HG03439 (cell line): Measurements from ENCODE around the gene NCKAP5.

ENCODE experiments used
- ATAC-seq: cut with Tn5 transposase; IDR thresholded peaks from one replicate; pipeline ENCODE4 v1.9.1; 2021; ENCODE audit warnings: mild to moderate bottlenecking, moderate library complexity; ENCODE audit not compliant: unreplicated experiment

Gene NCKAP5

DNA sequence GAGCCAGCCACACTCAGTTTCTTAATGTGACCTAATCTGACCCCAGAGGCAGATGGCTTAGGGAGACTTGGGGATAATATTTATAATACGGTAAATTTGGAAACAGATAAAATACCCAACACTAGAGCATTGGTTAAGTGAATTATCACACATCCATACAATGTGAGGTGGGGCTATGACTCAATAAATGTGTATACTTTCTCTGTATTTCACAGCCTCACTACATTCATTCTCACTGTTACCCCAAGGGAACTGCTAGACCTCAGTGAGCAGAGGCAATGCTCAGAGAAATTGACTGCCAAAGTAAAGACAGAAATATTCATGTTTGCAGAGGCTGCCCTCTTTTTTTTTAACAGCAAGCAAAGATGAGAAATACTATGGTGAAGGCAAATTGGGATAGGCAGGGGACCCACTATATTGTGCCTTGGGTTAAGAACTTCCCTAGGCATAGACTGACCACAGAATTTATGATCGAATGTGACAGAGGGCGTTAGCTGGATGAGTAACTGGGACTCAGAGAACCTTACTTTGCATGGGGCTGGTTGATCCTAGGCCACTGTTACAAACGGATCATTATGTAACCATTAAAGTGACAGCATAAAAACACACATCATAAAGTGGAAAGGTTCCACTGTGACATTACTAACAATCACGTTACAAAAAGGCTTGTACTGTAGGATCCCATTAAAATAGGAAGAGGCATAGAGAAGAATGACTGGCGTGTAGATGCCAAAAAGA is 652.3 kb downstream of the NCKAP5 start:
- no peak for ATAC-seq

DNA sequence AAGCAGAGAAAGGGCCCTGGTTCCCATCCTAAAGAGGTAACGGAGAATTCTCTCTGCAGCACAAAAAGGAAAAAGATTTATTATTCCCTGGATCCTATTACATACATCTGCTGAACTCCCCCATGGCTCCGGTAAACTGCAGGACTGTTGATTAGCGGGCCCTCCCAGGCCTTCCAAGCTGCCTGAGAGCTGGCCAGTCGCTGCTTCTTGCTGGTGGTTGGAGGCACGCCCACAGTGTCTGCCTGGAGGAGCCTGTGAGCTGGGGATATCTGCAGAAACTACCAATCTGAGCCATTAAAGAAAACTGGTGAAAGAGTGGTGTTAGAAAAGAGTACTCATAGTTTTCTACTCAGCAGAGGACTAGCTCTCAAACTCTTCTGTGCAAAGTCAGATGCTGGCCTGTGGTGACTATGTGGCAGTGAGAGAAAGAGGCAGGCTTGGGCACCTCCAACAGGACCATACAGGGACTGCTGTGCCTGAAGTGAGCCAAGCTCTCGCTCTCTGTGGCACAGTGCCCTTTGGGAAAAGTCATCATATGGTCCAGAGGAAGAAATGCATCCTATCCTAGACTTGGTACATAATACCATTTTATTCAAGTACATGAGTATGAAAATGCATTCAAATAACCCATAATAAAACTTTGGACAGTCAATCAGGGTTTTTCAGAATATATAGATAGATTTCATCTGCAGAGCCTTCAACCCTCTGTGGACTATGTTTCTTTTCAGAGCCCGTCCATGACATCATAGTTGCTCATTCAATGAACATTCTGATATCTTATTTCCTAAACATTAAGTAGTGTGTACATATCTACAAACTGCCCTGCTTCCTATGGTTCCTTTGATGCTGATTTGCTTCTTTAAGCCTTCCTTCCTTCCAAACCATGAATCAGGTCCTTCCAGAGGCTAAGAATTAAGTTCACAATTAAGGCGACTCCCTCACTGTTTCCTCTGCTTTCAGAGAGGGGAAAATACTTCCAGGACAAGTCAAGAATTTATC is 656.2 kb downstream of the NCKAP5 start:
- no peak for ATAC-seq

DNA sequence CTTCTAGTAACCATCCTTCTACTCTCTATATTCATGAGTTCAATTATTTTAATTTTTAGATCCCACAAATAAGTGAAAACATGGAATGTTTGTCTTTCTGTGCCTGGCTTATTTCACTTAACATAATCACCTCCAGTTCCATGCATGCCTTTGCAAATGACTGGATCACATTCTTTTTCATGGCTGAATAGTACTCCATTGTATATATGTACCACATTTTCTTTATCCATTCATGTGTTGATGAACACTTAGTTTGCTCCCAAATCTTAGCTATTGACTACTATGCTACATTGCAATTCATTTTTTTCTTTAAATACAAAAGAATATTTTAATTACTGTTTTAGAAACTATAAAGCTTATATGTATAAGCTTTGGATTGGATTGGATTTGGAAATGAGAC is 657.8 kb downstream of the NCKAP5 start:
- ATAC-seq: no peak

DNA sequence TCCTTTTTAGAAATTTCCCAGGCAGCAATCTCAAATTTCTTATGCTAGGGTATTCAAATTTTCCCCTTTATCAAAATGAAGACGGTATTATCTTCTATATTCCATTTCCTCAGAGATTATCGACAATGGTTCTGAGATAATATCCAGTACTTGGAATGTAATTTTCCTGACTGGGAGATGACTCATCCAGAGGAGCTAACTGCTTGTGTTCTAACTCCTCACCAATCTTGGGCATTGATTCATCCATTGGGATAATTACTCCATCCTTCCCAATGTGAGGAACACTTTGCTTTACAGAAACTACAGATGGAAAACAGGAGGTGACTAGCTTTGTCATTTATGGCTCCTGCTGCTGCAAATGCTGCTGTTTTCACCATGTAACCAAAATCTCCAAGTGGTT is 658.8 kb downstream of the NCKAP5 start:
- ATAC-seq: no peak

DNA sequence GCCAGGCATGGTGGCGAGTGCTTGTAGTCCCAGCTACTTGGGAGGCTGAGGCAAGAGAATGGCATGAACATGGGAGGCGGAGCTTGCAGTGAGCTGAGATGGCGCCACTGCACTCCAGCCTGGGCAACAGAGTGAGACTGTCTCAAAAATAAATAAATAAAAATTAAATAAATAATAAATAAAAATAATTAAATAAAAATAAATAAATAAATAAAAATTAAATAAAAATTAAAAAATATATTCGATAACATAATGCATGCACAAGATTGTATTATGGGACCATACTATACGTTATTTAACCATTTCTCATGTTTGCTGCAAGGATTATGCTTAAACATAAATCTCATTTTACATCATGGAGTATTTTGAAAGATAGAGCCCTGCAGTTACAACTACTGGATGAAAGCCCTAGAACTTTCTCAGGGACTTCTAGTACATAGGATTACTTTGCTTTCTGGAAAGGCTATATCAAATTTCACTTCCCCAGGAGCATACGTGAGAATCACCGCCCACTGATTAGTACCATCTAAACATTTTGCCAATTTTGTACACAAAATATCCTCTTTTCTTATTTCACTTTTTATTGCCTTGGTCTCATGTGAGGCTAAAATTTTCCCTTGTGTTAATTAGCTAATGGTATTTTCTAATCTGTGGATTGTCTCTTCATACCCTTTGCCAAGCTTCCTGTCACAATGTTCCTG is 664.0 kb downstream of the NCKAP5 start:
- ATAC-seq: no peak

DNA sequence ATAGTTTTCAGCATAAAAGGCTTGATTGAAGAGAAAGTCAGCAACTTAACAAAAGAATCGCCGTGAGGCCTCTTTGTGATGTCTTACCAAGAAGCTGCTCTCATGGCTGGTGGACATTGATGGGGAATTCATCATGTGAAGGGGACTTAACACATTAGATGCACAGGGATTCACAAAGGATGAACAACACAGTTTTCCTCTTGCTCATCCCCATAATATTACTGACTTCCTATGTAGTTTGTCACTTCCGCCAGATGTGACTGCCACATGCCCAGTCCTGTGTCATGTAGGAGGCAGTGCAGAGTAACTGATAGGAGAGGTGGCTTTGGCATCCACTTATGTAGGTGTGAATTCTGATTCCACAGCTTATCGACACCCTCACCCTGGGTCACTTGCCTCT is 665.6 kb downstream of the NCKAP5 start:
- no peak for ATAC-seq

DNA sequence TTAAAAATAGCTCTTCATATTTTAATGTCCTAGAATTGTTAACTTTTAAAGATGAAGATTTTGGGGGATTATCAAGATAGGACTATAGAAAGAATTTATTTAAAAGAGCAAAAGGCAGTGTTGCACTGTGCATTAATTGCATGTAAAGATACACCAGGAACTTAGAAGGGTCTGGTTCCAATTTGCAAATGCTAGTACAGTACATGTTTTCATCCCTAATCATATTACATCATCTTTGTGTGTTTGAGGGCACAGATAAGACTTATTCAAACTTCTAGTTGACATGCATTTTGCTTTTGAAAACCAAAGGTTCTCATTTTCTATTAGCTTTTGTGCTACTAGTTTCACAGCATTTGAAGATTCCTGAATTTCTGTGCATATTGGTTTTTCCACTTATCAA is 666.6 kb downstream of the NCKAP5 start:
- no peak for ATAC-seq

DNA sequence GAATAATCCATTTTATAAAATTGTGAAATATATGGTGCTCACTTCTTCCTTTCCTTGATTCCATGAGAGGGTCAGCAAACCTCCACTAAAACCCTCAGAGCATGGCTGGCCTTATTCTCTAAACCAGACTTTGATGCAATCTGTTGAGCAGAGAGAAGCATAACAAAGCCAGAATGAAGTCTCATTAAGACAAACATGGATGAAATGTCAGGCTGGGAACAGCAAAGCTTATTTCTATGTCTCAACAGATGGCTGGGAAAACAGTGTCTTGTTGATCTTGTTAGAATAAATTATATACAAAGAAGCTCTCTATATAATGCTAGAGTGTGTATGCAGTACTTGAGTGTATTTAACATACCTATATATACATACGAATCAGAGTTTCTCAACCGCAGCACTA is 671.2 kb downstream of the NCKAP5 start:
- no peak for ATAC-seq

DNA sequence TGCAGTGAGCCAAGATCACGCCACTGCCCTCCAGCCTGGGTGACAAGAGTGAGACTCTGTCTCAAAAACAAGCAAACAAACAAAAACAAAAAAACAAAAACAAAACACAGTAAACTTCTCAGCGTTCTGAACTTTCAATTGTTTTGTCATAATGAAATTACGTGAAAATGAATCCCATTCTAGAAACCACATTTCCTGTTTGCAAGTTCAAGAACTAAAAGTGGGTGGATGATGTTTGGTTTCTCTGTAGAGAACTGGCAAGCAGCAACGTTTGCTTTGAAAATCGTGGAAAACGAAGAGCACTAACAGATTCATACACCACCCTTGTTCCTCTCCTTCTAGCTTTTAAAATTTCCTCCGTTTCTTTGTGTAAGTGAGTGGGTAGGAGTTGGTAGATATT is 672.2 kb downstream of the NCKAP5 start:
- ATAC-seq: no peak

DNA sequence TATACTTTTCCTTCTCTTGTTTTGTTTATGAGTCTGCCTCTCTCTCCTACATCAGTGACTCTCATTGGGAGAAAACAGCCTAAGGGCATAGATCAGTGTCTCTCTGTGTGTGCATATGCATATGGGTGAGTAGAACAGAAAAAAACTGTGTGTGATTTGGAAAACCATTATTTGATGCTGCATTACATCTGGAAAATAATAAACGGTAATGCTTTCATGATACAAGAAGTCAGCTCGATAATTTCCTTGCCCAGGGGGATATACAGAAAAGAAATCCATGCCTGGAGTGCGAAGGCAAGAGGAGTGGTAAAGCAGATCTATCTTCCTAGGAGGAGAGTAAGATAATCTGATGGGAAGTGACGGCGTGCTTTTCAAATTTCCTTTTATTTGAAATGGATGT is 676.8 kb downstream of the NCKAP5 start:
- ATAC-seq: no peak

DNA sequence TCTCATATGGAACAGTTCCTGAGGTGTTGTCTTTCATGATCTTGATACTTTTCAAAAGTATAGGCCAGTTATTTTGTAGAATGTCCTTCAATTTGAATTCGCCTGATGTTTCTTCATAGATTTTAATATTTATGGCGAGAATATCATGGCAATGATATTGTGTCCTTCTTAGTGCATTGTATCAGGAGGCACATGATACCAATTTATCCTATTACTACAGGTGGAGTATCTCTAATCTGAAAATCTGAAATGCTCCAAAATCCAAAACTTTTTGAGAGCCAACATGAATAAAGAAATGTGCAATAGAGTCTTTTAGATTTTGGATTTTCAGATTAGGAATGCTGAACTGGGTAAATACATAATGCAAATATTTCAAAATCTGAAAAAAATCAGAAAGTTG is 681.7 kb downstream of the NCKAP5 start:
- no peak for ATAC-seq

DNA sequence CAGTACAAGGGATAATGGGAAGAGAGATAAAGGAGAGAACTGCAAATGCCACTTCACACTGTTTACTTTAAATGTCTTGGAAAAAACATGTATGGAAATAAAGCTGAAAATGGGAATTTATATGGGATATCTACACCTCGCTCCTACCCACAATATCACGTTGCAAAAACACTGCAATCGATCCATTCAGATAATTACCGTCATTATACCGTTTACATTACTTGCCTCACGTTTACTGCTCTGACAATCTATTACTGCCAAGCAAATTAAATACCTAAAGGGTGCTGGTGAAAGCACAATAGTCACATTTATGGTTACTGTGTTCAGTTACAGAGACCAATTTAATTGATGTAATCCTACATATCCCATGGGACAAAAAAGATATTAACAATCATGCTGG is 683.6 kb downstream of the NCKAP5 start:
- no peak for ATAC-seq

DNA sequence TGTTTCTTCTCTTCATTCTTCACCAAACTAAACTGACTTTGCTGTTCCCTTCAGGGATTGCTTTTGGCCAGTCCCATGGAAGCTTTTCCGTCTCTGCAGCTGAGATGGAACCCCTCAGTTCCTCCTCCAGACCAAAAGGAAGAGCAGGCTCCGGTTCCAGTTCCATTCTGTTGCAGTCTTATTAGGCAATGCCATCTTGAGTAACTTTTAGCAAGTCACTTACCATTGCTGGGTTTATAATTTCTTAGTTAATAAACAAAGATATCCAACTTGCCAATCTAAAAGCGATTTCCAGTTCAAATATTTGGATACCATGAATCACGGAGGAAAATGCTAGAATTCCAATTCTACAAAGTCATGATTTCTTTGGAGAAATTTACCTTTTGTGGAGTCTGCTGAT is 684.0 kb downstream of the NCKAP5 start:
- ATAC-seq: no peak

DNA sequence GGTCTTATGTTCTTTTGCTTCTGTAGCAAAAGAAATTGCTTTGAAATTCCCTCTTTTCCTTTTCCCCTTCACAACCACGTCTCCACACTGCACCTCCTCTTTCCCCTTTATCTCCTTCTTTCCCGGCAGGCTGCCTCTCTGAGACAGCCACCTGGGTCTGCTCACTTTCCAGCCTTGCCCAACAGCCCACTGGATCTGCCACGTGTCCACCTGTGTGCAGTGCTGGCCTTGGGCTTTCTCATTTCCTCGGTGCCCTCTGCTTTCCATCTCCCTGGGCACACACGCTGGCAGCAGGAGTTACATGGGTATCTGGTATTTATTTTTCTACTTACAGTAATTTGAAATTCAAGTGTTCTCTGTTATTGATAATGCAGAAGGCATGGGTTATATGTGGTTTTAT is 684.8 kb downstream of the NCKAP5 start:
- ATAC-seq: no peak

DNA sequence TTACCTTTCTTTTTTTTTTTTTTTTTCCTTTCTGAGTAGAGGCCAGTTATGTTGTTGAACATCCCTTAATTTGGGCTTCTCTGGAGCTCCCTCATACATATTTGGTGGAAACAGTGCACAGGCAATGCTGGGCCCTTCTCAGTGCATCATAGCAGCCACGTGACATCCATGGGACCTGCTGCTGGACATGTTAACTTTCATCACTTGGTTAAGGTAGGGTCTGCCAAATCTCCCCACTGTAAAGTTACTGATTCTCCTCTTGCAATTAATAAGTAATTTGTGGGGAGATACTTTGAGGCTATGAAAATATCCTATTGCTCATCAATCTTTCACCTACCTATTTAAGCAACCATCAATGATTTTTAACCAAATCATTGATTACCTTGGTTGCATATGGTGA is 686.7 kb downstream of the NCKAP5 start:
- no peak for ATAC-seq

DNA sequence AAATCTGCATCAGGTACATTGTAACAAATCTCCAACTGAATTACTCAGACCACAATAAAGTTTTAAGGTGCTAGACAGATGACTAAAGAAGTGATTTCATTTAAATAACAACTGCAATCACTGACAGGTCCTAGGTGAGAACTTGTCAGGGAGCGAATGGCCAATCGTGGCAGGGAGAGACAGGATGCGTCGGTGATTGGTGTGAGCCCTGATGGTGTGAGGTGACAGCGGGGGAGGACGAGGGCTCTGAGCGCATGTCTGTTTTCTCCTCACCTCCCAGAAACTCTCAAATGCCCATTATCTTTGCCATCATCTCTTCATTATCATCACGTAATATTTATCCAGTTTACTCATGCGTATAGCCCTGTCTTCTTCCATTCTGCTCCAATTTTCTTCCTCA is 690.3 kb downstream of the NCKAP5 start:
- no peak for ATAC-seq

DNA sequence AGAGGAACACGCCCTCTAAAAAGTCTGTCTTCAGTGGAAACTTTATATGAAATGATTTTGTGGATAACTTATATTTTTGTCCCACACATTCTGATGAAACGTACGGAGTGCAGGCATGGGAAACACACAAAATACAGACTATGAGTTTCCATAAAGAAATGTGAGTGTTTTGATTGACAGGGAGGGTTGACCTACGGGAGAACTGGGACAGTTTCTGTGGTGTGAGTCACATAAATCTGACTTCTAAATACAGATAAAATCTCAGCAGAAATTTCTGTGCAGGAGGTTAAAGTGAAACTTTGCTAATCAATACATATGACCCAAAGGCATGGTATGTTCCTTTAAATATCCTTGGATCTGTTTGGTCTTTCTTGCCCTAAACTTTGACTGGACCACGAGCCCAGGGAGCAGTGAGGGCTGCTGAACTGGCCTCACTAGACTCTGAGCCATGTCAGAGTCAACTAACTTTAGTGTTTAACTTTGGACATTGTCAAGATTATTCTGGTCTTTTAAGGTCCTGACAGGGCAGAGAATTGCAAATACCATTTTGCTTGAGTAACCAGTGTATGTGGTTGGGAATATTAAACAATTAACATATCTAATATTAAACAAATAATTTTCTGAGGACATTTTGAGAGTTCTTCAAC is 691.4 kb downstream of the NCKAP5 start:
- ATAC-seq: no peak

DNA sequence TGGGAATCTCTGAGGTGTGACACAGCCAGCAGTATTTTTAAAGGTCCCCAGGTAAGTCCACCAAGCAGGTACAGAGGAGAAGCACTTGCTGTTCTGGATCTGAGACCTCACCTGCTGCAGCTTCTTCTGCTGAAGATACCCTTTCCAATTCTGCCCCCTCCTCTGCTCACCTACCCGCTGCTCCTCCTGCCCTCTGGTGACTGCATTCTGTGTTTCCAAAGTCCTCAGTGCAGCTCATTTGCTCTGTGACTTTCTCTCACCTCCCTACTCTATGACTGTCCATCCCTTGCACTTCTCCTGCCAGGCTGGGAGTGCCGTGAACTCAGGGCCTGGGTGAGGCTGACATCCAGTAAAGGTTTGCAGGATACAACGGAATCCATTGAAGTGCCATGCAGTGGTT is 693.1 kb downstream of the NCKAP5 start:
- no peak for ATAC-seq

DNA sequence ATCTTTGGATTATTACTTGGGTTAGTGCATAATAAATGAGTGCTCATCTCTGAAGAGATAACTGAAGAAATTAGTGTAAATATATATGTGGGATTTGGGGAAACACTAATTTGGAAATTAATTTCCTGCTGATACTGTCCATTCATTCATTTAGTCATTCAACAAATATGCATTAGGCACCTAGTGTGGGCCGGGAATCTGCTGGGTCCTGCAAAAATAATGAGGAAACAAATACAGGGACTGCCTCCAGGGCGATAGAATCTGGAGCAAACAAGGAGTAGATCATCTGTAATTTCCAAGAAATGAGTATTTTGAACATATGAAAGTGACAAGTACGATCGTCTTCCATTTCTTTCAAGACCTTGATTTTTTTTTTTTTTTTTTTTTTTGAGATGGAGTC is 694.5 kb downstream of the NCKAP5 start:
- no peak for ATAC-seq

DNA sequence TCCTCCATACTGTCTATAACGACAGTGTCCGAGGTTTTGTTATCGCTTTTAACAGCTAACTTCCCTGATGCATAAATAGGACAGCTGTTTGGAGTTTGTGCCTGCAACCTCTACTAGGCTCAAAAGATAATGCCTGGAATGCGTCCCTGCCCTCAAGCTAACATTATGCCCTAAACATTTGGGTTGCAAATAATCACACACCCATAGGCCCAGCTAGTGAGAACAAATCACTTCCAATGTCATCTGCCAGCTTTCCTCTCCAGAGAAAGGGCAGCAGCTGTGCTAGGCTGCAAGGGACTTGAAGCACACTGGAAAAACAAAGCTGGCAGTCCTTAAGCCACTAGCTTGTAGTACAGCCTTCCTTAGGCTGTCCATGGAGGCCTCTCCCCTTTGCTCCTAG is 696.4 kb downstream of the NCKAP5 start:
- no peak for ATAC-seq

DNA sequence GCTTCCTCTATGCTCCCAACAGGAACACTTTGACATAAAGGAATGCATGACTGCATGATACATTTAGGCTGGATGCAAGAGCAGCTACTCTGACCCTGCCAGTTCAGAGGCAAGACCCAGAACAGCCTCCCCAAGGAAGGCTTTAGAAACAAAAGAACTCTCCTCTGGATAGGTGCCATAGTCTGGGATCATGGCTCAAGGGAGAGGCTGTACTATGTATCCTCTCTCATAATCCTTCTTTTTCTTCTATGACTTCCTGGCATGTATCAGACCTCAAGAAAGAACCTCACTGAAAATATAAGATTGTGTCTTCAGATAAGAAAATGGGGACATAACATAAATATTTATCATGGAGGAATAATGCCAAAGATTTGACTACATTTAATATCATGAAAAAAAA is 704.3 kb downstream of the NCKAP5 start:
- no peak for ATAC-seq
